ENCODE data around the gene WWOX.
A peak's percentile ranks its signal among the peaks of the same experiment; 100 is the strongest.

Gene WWOX

GRCh38 chr16:79175286-79176057 is 1076.0 kb downstream of the WWOX start:
- no peak for DNase-seq (ENCODE audit: low spot score)

- DNase-seq (ENCODE audit: low spot score): no peak
Measured at GRCh38 chr16:79177018-79177417, 1077.6 kb downstream of the WWOX start.

GRCh38 chr16:79181419-79181818 is 1082.0 kb downstream of the WWOX start:
- no peak for DNase-seq (ENCODE audit: low spot score)

- DNase-seq (ENCODE audit: low spot score): peak; percentile 4
Measured at GRCh38 chr16:79182616-79183015, 1083.2 kb downstream of the WWOX start.

- DNase-seq (ENCODE audit: low spot score): no peak
Measured at GRCh38 chr16:79183571-79183970, 1084.1 kb downstream of the WWOX start.

- DNase-seq (ENCODE audit: low spot score): no peak
Measured at GRCh38 chr16:79184464-79185030, 1085.1 kb downstream of the WWOX start.

GRCh38 chr16:79185711-79186110 is 1086.3 kb downstream of the WWOX start:
- no peak for DNase-seq (ENCODE audit: low spot score)

- no peak for DNase-seq (ENCODE audit: low spot score)
Measured at GRCh38 chr16:79186196-79186595, 1086.7 kb downstream of the WWOX start.

GRCh38 chr16:79188115-79188738 is 1088.8 kb downstream of the WWOX start:
- no peak for DNase-seq (ENCODE audit: low spot score)

- no peak for DNase-seq (ENCODE audit: low spot score)
Measured at GRCh38 chr16:79188739-79189122, 1089.3 kb downstream of the WWOX start.

GRCh38 chr16:79190542-79190941 is 1091.1 kb downstream of the WWOX start:
- no peak for DNase-seq (ENCODE audit: low spot score)

GRCh38 chr16:79191933-79192332 is 1092.5 kb downstream of the WWOX start:
- DNase-seq (ENCODE audit: low spot score): no peak

GRCh38 chr16:79192904-79193303 is 1093.5 kb downstream of the WWOX start:
- DNase-seq (ENCODE audit: low spot score): no peak

- DNase-seq (ENCODE audit: low spot score): no peak
Measured at GRCh38 chr16:79194291-79194690, 1094.8 kb downstream of the WWOX start.

- no peak for DNase-seq (ENCODE audit: low spot score)
Measured at GRCh38 chr16:79195938-79196337, 1096.5 kb downstream of the WWOX start.

GRCh38 chr16:79201436-79201835 is 1102.0 kb downstream of the WWOX start:
- no peak for DNase-seq (ENCODE audit: low spot score)

GRCh38 chr16:79202977-79203376 is 1103.5 kb downstream of the WWOX start:
- no peak for DNase-seq (ENCODE audit: low spot score)

GRCh38 chr16:79204486-79204885 is 1105.0 kb downstream of the WWOX start:
- no peak for DNase-seq (ENCODE audit: low spot score)

GRCh38 chr16:79206889-79207288 is 1107.4 kb downstream of the WWOX start:
- no peak for DNase-seq (ENCODE audit: low spot score)

- DNase-seq (ENCODE audit: low spot score): no peak
Measured at GRCh38 chr16:79209308-79209707, 1109.9 kb downstream of the WWOX start.

GRCh38 chr16:79210607-79211006 is 1111.2 kb downstream of the WWOX start:
- no peak for DNase-seq (ENCODE audit: low spot score)

GRCh38 chr16:79211586-79211985 is 1112.1 kb downstream of the WWOX start:
- DNase-seq (ENCODE audit: low spot score): no peak

GRCh38 chr16:79212114-79212791 is 1112.8 kb downstream of the WWOX start:
- DNase-seq (ENCODE audit: low spot score): no peak

Data from RKO (cell line).